PC-3 (cell line): ENCODE measurements around the gene OR10G6. TPM values are rescaled to one million over a fixed set of nuclear protein-coding genes. Genes with fewer than 3 reads are reported as not detected.

ENCODE experiments used
- ATAC-seq: fragments of 200-7000 bp; cut with Tn5 transposase; 2 replicates; pipeline ENCODE4 v1.9.1; 2020; ENCODE audit warnings: mild to moderate bottlenecking, moderate library complexity
- BruUV-seq: library from RNA; stranded (reverse); fragments of 400-500 nt; replicated peaks from 2 replicates; lab custom pipeline; 2021; lab: Mats Ljungman, UMichigan
- CTCF ChIA-PET: fragments of 300-600 bp; sonication (Branson Sonifier 250); formaldehyde crosslinking; loops from one replicate; lab custom pipeline; 2022; ENCODE audit warnings: antibody characterized with exemption; lab: Charles Lee
- POLR2A ChIA-PET: fragments of 300-600 bp; sonication (Branson Sonifier 250); formaldehyde crosslinking; loops from one replicate; lab custom pipeline; 2022; ENCODE audit warnings: antibody characterized with exemption; ENCODE audit not compliant: unreplicated experiment; lab: Charles Lee
- DNase-seq: peaks from one replicate; pipeline ENCODE4 v3.0.0-alpha.2; 2015
- H2AFZ ChIP-seq: fragments of 300-600 bp; sonication (generic); 2 replicates; pipeline ENCODE4 v1.6.0; 2016; ENCODE audit warnings: antibody characterized with exemption, low read length
- H3F3A ChIP-seq: fragments of 300-600 bp; sonication (generic); one replicate; pipeline ENCODE4 v1.6.0; 2017; ENCODE audit warnings: antibody characterized with exemption, low read length, control low read depth, mild to moderate bottlenecking; ENCODE audit not compliant: unreplicated experiment
- H3K27ac ChIP-seq: fragments of 300-600 bp; sonication (generic); 2 replicates; pipeline ENCODE4 v1.5.1; 2016; ENCODE audit warnings: mild to moderate bottlenecking, low read length
- H3K27me3 ChIP-seq: fragments of 300-600 bp; sonication (generic); 2 replicates; pipeline ENCODE4 v1.6.1; 2016; ENCODE audit warnings: low read length, mixed read lengths
- H3K36me3 ChIP-seq: fragments of 300-600 bp; sonication (generic); 2 replicates; pipeline ENCODE4 v1.6.1; 2016; ENCODE audit warnings: low read depth, mixed run types, low read length, mixed read lengths
- H3K4me1 ChIP-seq: fragments of 300-600 bp; sonication (generic); 2 replicates; pipeline ENCODE4 v1.5.1; 2016; ENCODE audit warnings: low read length; ENCODE audit not compliant: insufficient read depth
- H3K4me2 ChIP-seq: fragments of 300-600 bp; sonication (generic); 2 replicates; pipeline ENCODE4 v1.6.0; 2016; ENCODE audit warnings: low read length
- H3K4me3 ChIP-seq: fragments of 300-600 bp; sonication (generic); 2 replicates; pipeline ENCODE4 v1.5.1; 2016; ENCODE audit warnings: mild to moderate bottlenecking, low read length, mixed read lengths
- H3K79me2 ChIP-seq: fragments of 300-600 bp; sonication (generic); 2 replicates; pipeline ENCODE4 v1.6.1; 2017; ENCODE audit warnings: low read length, mixed read lengths
- H3K9ac ChIP-seq: fragments of 300-600 bp; sonication (generic); 2 replicates; pipeline ENCODE4 v1.6.0; 2016; ENCODE audit warnings: mild to moderate bottlenecking, low read length
- H3K9me2 ChIP-seq: fragments of 300-600 bp; sonication (generic); replicated peaks from 2 replicates; pipeline ENCODE4 v1.6.1; 2016; ENCODE audit warnings: mixed run types, low read length, mixed read lengths
- H3K9me3 ChIP-seq: fragments of 300-600 bp; sonication (generic); 2 replicates; pipeline ENCODE4 v1.6.1; 2016; ENCODE audit warnings: low read length, mixed read lengths
- H4K20me1 ChIP-seq: fragments of 300-600 bp; sonication (generic); 2 replicates; pipeline ENCODE4 v1.6.1; 2016; ENCODE audit warnings: low read length, mixed read lengths
- EZH2 ChIP-seq: fragments of 300-600 bp; sonication (generic); IDR thresholded peaks from one replicate; pipeline ENCODE4 v1.6.1; 2017; ENCODE audit warnings: antibody characterized with exemption, mild to moderate bottlenecking, low read length; ENCODE audit not compliant: unreplicated experiment
- EZH2phosphoT487 ChIP-seq: fragments of 300-600 bp; sonication (generic); IDR thresholded peaks from 2 replicates; pipeline ENCODE4 v1.6.1; 2018; ENCODE audit warnings: mild to moderate bottlenecking, antibody characterized with exemption, low read length, borderline replicate concordance
- intact Hi-C: fragments of 100-400 bp; cut with micrococcal nuclease; formaldehyde crosslinking; loops from 2 replicates; pipeline ENCODE4 v1.9.0; 2023
- total RNA-seq: library from RNA; depleted of rRNA; stranded (reverse); fragments of >200 nt; gene quantifications from 2 replicates; pipeline ENCODE4 v1.2.3, GENCODE V29; 2014
- TF ChIP-seq, protein P1 (sequence below): fragments of 300-600 bp; sonication (generic); conservative IDR thresholded peaks from 2 replicates; pipeline ENCODE4 v1.5.1; 2017; ENCODE audit warnings: antibody characterized with exemption, low read depth, mild to moderate bottlenecking, low read length

Gene OR10G6
- total RNA-seq, 1 experiment from 2014 or later, result not detected

DNA sequence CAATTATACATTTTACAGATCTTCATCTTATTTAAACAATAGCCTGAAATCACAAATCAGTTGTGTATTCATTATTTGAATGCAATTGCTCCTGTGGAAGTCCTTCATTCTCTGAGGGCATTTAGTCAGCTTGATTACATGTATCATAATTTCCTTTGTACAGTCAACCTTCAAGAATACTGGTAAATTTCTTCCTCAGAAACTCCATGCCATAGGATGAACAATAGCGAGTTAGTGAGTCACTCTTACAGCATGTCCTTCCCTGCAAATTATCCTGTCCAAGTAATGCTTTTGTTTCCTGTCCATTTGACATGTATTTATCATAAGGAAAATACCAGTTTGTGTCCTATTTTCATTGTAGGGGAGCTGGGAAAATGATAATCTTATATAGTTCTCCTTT lies 21.1 kb downstream of the OR10G6 start:
- Histone ChIP-seq H3K4me2 (no peak overlapping the region), H3K4me1 (peaks cover 15% of the 10 kb centered on the region), H3F3A (peaks cover 6% of the 10 kb centered on the region), H3K36me3 (no peaks in the 10 kb centered on the region), H3K9me3 (no peaks in the 10 kb centered on the region), H3K27me3 (0 out of 2 replicates have a peak, but pooled peaks cover 3% of the 10 kb centered on the region), H3K9me2 (no peaks in the 10 kb centered on the region), H3K27ac (no peak overlapping the region), H3K9ac (no peak overlapping the region), H4K20me1 (no peaks in the 10 kb centered on the region), H2AFZ (no peak overlapping the region), H3K79me2 (no peaks in the 10 kb centered on the region), H3K4me3 (no peak overlapping the region)
- CTCF ChIA-PET, result no interaction called here
- POLR2A ChIA-PET, result no interaction called here
- BruUV-seq, result no TSS peak
- ATAC-seq (peak; percentile 93), DNase-seq (peak; percentile 86)
- intact Hi-C loops, result no loop called here
- no peak for TF ChIP-seq EZH2phosphoT487
- TF ChIP-seq, protein P1, sequence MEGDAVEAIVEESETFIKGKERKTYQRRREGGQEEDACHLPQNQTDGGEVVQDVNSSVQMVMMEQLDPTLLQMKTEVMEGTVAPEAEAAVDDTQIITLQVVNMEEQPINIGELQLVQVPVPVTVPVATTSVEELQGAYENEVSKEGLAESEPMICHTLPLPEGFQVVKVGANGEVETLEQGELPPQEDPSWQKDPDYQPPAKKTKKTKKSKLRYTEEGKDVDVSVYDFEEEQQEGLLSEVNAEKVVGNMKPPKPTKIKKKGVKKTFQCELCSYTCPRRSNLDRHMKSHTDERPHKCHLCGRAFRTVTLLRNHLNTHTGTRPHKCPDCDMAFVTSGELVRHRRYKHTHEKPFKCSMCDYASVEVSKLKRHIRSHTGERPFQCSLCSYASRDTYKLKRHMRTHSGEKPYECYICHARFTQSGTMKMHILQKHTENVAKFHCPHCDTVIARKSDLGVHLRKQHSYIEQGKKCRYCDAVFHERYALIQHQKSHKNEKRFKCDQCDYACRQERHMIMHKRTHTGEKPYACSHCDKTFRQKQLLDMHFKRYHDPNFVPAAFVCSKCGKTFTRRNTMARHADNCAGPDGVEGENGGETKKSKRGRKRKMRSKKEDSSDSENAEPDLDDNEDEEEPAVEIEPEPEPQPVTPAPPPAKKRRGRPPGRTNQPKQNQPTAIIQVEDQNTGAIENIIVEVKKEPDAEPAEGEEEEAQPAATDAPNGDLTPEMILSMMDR, result no peak
- TF ChIP-seq EZH2, result no peak

DNA sequence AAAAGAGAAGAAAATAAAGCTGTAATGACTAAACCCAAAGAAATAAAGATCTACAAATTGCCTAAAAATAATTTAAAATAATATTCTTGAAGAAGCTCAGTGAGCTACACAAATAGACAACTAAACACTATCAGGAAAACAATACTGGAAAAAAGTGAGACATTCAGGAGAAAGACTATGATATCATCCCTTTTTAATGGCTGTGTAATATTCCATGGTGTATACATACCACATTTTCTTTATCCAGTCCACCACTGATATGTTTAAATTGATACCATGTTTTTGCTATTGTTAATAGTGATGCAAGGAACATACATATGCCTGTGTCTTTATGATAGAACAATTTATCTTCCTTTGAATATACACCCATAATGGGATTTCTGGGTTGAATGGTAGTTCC lies 38.2 kb downstream of the OR10G6 start:
- Histone ChIP-seq H3K4me2 (no peak overlapping the region), H3K9me2 (no peaks in the 10 kb centered on the region), H3F3A (no peaks in the 10 kb centered on the region), H3K27ac (no peak overlapping the region), H3K36me3 (no peaks in the 10 kb centered on the region), H3K9me3 (no peaks in the 10 kb centered on the region), H3K27me3 (peaks cover 5% of the 10 kb centered on the region), H3K79me2 (no peaks in the 10 kb centered on the region), H3K9ac (no peak overlapping the region), H4K20me1 (no peaks in the 10 kb centered on the region), H3K4me1 (no peaks in the 10 kb centered on the region), H2AFZ (no peak overlapping the region), H3K4me3 (no peak overlapping the region)
- intact Hi-C loops, result no loop called here
- no TSS peak for BruUV-seq
- TF ChIP-seq, protein P1, result no peak
- no peak for TF ChIP-seq EZH2phosphoT487
- no peak for TF ChIP-seq EZH2
- POLR2A ChIA-PET, result no interaction called here
- CTCF ChIA-PET, result no interaction called here
- no peak for DNase-seq
- ATAC-seq, result no peak

DNA sequence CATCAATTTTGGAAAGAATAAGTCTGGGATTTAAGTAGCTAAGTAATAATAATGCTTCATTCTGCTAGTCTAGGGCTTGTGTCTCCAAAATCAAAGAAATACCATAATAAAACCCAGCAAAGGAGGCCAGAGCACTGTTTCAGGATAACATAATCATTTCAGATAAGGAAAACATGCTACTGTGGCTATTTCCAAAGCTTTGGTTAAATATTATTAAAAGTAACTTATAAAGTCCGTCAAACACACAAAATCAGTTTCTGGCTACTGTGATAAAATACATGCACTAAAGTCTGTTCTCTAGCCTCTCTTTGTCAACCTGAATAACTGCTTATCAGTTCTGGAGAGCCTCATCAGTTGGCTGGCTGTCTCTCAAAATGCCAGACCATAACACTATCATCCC lies 49.8 kb downstream of the OR10G6 start:
- H4K20me1 ChIP-seq, result no peaks in the 10 kb centered on the region
- no peak overlapping the region for H3K4me2 ChIP-seq
- H3K36me3 ChIP-seq, result no peaks in the 10 kb centered on the region
- H3K27ac ChIP-seq, result no peak overlapping the region
- intact Hi-C loops, result no loop called here
- no TSS peak for BruUV-seq
- no peak for TF ChIP-seq EZH2
- TF ChIP-seq, protein P1, result no peak
- TF ChIP-seq EZH2phosphoT487, result no peak
- no peaks in the 10 kb centered on the region for H3K79me2 ChIP-seq
- no peak overlapping the region for H3K4me3 ChIP-seq
- peaks cover 48% of the 10 kb centered on the region for H3K27me3 ChIP-seq
- CTCF ChIA-PET, result no interaction called here
- no peaks in the 10 kb centered on the region for H3K9me3 ChIP-seq
- ATAC-seq (no peak), DNase-seq (no peak)
- POLR2A ChIA-PET, result no interaction called here
- no peak overlapping the region for H2AFZ ChIP-seq
- no peak overlapping the region for H3K9ac ChIP-seq
- no peaks in the 10 kb centered on the region for H3K9me2 ChIP-seq
- H3K4me1 ChIP-seq, result no peaks in the 10 kb centered on the region
- no peaks in the 10 kb centered on the region for H3F3A ChIP-seq
